Dermis blood vessel endothelial cell (primary cell): ENCODE results near the gene RNF38. TPM values are rescaled to one million over a fixed set of nuclear protein-coding genes. Genes with fewer than 3 reads are reported as not detected.
"Not testable (repeated sequence)": the region's sequence is repeated elsewhere in the genome, so short reads cannot be mapped to it uniquely, and the experiment has no call there.

Experiments
- DNase-seq: peaks from one replicate; pipeline ENCODE4 v3.0.0; 2010
- total RNA-seq: library from RNA; depleted of rRNA; stranded (reverse); fragments of >200 nt; gene quantifications from 2 replicates; pipeline ENCODE4 v1.2.3, GENCODE V29; 2014

RNF38 gene
- total RNA-seq, 1 donor from 2014 or later: 23.0 TPM

DNA sequence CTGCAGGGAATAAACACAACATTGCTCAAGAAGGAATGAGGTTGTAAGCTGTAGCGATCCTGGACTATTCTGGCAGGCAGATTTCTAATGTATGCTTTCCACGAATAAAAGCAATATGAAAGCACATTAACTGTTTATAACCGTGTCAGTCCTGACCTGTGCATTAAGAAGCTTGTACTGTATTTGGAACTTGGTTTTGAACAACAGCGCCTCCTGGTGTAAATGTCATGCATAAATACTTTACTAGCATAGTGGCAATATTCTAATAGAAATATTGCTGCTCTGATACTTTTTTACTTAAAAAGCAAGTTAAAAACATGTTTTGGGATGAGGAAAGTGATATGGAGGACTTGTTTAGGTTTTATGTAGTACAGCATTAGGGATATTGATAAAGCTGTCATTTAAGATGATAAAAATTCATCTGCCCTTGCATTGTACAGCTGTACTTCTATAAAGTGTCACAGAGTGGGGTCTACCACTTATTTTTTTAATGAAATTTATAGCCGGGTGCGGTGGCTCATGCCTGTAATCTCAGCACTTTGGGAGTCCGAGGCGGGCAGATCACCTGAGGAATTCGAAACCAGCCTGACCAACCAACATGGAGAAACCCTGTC, 71.2 kb downstream of the RNF38 start:
- peak; percentile 86 for DNase-seq

DNA sequence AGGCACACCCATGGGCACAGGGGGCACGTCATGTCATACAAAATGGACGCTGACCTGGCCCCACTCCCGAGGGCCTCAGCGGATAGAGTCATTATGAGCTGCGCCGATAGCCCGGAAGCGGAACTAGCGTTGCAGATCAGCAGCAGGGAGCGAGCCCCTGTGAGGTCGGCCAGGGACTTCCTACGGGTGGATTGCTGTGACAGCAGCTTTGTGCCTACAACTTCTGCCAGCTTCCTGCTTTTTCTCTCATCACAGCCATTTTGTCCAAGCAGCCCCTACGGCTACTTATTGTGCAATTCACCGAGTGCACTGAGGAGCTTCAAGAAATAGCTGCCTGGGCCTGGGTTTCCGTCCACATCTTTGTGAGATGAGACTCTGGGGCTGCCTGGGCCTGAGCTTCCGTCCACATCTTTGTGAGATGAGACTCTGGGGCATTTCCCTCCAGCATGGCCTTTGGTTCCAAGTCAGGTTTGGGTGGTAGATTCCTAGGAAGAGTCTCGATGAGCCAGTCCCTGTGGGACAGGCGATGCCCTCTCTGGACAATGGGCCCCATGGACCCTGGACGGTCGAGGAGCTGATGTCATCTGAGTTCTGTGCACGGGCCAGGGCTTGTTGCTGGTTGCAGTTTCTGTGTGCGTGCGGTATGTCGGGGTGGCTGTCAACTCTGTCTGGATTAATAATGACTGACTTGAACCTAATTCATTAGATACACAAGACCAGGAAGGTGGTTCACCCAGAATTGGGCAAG, 74.8 kb downstream of the RNF38 start:
- DNase-seq: no peak

DNA sequence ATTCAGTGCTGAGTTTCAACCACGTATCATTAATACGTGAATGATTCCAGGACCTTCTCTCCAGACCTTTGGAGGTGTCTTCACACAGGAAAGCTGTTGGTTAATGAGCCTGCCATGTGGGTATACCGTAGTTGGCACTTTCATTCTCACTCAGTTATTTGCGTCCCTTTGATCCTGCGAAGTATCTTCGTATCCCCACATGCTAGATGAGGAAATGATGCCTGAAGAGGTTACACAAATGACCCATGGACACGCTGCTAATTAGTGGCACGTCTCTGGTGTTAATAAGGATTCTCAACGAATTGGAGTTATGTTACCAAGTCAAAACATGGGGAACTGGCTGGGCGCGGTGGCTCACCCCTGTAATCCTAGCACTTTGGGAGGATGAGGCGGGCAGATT, 76.1 kb downstream of the RNF38 start:
- DNase-seq: no peak

DNA sequence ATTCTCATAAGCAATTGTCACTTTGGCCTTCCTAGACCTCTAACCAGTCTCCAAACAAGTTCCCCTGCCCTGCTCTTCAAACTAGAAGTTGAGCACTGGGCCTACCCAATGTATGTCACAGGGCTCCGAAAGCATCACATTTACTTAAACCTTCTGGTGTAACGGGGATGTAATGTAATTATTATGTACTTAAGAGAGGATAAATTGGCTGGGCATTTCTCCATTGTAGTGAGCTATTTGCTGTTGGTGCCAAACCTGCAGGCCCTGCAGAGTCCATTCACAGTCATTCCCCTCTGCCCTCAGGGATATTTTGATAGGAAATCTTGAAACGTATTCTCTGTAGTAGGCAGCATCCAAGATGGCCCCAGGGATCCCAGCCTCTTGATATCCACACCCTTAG, 77.6 kb downstream of the RNF38 start:
- DNase-seq: no peak

DNA sequence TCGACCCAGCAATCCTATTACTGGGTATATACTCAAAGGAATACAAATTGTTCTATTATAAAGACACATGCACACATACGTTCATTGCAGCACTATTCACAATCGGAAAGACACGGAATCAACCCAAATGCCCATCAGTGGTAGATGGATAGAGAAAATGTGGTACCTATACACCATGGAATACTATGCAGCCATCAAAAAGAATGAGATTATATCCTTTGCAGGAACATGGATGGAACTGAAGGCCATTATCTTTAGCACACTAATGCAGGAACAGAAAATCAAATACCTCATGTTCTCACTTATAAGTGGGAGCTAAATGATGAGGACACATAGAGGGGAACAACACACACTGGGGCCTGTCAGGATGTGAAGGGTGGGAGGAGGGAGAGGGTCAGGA, 78.2 kb downstream of the RNF38 start:
- DNase-seq: not testable (repeated sequence)

DNA sequence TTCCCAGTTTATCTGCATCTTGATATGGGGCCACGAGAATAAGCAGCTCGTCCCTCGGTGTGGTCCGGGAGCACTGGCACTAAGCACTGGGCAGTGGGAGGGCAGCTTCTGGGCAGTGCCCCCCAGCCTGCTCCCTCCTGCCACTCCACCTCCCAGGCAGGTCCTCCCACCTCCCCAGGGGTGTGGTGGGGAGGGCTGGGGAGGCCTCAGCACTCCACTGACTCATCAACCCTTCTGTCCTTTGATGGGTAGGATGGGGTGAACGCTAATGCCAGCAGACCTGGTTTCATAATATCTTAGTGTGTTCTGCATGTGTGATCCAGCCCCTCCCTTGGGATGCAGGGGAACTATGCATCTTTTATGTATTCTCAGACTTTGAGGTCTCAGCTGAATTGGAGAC, 79.6 kb downstream of the RNF38 start:
- no peak for DNase-seq

DNA sequence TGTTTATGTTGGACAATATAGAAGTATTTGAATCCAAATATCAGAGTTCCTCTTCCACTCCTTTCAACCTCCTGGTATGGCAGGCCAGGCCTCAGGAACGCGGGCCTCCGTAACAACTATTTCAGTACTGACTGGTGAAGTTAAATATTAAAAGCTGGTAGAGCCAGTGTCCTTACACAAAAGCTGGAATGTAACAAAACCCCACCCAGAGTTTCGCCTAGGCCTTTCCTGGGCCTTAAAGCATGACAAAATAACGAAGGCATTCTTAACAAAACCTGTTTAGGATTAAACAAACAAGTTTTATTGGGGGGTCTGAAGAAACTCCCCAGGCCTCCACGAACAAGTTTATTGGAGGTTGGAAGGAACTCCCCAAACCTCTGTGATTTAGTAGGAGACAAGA, 80.3 kb downstream of the RNF38 start:
- DNase-seq: no peak

DNA sequence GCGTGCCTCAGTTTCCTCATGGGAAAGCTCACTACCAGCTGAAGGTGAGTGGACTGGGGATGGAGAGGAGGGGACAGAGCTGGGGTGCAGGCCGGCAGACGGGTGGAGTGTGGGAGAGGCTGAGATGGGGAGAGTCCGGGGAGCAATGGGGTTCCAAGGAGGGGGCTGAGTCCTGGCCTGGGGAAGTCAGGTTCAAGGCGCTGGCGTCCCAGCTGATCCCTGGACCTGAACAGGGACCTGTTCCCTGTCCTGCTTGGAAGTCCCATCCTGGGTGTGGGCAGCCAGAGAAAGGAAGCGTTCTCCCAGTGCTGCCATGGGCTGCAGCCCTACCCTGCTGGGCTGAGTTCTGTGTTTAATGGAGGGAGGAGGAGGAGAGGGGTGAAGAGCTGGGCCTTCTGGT, 80.9 kb downstream of the RNF38 start:
- no peak for DNase-seq

DNA sequence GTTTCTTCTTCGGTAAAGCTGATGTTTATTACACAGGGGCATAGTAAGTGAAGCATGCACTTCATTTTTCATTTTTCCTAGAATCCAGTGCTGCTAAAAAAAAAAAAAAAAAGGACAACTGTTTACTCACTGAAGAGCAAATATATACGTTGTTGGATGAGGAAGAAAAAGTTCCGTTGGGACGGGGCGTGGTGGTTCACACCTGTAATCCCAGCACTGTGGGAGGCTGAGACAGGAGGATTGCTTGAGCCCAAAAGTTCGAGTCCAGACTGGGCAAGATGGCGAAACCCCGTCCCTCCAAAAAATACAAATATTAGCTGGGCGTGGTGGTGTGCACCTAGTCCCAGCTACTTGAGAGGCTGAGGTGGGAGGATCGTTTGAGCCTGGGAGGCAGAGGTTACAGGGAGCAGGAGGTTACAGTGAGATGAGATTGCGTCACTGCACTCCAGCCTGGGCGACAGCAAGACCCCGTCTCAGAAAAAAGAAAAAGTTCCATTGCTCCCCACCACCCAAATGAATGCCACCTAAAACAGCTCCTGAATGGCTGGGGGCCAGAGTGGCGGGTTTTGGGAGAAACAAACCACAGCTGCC, 81.8 kb downstream of the RNF38 start:
- DNase-seq: no peak

DNA sequence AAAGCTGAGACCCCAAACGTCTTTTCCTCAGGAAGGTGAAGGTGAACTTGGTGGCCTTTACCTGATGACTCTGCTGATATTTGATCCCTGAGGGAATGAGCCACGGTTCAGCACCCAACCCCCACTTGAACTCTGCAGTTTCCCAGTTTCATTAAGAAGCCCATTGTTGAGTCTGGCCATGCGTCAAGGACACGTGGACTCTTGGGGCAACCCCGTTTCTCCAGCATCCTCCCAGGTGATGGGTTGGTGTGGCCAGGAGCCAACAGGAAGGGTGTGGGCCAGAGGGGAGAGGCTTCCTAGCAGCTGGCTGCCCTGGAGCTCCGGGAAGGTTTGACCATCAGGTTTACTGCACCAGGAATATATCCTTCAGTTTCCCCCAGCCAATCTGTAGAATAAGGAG, 82.3 kb downstream of the RNF38 start:
- DNase-seq: peak; percentile 20

DNA sequence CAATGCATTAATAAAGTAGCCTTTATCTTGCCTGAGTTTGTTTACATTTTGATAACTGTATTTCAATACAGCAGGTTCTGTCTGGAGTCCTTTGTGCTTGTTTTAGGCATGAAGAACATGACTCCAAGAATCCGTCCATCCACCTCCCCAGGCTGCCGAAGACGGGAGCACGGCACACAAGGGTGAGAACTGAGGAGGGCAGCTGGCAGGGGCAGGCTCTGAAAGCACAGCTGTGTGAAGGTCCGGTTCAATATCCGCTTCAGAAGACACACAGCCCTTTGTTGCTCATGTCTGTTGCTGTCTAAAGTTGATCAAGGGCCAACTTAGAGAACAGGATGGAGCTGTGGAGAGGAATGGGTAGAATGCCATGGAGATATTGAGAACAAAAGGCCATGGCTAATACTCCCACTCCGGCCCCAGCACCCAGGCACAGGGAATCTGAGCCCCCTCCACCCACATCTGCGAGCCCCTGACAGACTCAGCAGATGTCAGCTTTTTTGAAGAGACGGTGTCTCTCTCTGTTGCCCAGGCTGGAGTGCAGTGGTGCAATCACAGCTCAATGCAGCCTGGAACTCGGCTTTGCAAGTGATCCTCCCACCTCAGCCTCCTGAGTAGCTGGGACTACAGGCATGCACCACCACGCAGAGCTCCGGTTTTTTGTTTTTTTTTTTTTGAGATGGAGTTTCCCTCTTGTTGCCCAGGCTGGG, 83.3 kb downstream of the RNF38 start:
- peak; percentile 13 for DNase-seq

DNA sequence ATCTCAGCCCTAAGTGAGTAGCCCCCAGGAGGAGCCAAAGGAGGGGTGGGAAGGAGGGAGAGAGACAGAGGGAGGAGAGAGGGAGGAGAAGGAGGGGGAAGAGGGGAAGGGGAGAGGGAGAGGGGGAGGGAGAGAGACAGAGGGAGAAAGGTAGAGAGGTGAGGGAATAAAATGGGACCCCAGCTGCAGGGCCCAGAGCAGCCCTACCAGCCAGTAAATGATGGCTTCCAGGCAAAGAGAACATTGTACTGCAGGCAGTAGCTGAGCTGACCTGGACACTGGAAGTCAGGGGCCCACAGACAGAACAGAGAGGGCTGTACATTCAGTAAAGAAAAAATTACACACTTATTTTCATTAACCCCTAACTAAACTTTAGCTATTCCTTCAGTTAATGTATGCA, 84.0 kb downstream of the RNF38 start:
- DNase-seq: no peak

DNA sequence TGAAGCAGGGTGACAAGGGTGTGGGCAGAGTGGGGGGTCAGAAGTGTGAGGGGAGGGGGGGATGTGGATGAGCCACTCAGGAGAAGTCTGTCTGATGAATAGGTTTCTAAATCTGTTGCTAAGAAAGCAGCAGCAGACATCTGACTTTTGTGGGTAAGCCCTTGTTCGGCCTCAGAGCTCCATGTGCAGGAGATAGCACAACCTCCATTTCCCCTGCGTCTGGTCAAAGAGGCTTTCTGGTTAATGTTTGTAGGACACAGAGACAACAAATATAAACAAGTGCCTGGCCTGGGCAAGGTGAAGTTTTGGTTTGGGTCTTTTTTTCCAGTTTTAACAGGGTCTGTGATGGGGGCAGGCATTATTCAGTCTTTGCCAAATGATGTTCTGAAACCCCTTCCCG, 84.8 kb downstream of the RNF38 start:
- DNase-seq: no peak

DNA sequence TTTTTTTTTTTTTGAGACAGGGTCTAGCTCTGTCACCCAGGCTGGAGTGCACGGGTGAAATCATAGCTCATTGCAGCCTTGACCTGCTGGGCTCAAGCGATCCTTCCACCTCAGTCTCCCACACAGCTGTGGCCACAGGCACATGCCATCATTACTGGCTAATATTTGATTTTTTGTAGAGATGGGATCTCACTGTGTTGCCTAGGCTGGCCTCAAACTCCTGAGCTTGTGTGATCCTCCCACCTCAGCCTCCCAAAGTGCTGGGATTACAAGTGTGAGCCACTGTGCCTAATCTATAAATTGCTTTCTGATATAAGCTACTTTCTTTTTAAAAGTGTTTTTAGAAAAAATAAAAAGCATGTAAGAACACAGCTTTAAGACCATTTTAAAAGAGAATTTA, 85.3 kb downstream of the RNF38 start:
- no peak for DNase-seq

DNA sequence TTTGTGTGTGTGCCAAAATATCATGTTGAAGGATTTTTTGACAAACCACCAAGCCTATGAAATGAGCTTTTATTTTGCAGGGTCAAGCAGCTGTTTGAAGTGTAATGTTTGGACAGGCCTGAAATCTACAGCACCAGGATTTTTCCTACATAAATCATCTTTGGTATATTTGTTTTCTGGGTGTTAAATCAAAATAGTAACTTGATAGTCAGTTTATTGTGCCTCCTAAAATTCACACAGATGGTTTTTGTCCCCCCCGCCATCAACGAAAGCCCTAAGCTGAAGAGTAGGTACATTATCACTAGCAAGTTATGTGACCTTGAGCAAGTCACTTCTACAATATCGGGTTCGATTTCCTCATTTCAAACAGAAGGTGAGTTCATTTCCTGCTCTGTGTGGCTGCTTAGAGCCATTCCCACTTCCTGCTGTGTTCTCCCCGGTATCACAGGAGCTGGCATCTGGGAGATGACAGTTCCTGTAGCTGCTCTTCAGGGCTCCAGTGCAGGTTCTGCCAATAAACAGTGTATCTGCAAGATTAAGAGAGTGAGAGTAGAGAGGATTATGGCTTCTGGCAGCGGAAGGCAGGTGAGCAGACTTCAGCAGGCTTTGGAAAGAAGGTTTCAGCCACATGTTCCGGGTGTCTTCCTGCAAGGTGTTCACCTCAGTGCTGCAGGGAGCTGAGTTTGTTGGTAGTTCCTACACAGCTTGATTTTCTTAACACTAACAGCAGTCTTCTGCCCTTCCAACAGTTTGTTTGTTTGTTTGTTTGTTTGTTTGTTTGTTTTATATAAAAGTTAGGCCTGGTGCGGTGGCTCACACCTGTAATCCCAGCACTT, 93.4 kb downstream of the RNF38 start:
- DNase-seq: peak; percentile 39

DNA sequence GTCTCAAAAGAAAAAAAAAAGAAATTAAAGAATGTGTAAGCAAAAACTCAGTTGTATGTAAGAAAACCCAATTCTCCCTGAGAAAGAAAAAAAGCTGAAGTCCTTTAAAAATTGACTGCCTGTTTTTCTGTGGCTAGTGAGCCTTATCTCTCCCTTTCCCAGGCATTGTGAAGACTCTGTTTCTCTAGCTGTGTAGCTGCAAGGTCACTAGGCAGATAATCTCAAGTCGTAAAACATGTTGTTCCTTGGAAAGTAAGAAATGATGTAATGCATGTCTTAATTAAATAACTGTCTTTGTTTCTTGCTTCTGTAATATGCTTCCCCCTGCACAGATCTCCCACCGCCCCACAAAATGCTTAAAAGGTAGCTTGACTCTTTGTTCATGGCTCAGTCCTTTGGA, 95.7 kb downstream of the RNF38 start:
- DNase-seq: not testable (repeated sequence)

DNA sequence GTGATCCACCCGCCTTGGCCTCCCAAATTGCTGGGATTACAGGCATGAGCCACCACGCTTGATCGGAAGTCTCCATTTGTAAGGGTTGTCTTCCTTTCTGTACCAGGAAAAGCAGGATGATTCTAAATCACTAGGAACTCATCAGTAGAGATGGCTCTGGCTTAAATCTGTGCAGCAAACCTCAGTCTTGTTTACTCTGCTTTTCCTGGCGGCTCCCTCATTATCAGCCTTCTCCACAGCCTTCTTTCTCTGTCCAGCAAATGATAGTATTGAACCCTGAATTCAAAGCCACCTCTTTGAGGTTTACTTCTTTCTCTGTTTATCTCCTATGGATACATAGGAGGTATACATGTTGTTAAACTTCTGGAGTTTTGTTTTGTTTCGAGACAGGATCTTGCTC, 98.8 kb downstream of the RNF38 start:
- no peak for DNase-seq

DNA sequence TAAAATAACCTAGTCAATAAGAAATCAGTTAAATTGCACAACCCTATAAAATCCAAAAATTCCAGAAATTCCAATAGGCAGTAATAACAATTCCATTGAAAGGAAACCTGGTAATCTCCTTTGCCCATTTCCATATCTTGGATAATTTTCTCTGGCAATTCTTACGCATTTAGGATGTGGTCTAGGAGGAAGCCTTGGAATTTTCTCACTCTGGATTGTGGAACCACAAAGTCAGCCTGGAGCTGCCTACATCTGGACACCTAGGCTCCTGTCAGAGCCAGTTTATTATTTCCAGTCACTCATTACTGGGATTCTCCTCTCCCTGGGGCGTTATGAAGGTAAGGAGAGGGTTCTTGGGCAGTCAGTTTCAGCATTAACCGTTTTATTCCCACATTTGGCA, 101.5 kb downstream of the RNF38 start:
- no peak for DNase-seq

DNA sequence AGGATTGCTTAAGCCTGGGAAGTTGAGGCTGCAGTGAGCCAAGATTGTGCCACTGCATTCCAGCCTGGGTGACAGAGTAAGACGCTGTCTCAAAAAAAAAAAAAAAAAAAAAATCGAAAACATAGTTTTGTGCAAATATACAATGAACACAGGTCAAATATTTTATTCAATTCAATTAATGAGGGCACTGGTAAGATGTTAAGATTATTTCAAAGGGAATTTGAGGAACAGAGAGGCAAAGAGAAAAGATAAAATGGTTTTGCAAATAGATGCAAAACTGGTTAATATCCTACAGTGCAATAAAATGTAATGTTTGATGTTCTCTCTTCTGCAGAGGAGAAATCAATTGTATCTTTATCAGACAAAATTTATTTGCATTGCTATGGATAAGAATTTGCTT, 102.3 kb downstream of the RNF38 start:
- no peak for DNase-seq

DNA sequence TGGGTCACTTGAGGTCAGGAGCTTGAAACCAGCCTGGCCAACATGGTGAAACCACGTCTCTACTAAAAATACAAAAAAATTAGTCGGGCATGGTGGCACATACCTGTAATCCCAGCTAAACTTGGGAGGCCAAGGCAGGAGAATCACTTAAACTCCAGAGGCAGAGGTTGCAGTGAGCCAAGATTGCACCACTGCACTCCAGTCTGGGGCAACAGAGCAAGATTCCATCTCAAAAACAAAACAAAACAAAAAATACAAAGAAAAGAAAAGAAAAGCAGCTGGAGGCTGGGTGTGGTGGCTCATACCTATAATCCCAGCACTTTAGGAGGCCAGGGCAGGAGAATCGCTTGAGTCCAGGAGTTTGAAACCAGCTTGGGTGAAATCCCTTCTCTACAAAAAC, 105.1 kb downstream of the RNF38 start:
- DNase-seq: not testable (repeated sequence)

DNA sequence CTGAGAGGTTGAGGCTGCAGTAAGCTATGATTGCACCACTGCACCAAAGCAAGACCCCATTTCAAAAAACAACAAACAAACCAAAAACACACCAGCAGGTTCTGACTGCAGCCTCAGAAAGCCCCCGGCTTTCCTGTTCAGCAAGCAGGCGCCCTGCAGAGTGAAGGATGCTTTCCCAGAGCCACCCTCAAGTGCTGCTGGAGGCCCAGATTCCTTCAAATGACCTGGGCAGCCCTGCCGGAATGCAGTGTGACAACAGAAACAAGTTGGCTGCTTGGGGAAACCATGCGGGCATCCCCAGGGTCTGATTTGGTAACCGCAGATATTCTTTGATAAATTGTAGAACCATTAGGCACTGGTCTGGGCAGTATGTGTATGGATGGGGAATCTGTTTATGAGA, 106.2 kb downstream of the RNF38 start:
- no peak for DNase-seq

DNA sequence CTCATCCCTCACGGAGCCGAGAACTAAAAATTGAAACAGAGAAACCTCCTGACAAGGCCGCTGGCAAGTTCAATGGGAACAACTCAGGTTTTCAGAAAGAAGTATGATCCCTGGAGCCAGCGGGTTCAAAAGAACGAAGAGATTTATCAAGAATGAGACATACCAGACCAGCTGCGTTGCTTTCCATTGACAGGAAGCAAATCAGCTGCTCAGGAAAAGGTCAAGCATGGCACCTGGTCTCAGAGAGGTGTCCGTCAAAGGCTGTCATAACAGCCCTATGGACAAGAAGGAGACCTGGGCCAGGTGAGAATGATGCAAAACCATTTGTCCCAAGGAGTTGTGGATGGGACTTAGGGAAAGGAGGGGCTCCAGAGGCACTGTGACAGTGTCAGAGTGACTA, 106.9 kb downstream of the RNF38 start:
- DNase-seq: peak; percentile 5

DNA sequence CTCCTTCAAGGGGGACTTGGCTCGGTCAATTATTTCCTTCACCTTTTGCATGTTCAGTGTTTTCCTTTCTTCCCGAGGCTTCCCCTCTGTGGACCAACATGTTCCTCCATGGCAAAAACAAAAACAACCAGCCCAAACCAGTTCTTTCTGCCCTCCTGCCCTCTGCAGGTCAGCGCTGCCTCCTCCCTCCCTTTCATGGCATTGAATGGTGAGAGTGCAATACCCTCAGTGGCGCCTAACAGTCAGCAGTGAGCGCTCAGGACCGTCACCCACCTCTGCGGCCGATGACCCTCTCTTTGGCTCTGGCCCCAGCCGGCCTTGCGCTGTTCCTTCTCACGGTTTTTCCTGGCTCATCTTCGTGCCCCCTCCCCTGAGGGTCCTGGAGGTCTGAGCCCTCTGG, 107.4 kb downstream of the RNF38 start:
- DNase-seq: no peak
